ENCODE data around the gene FBXW7. TPM values are rescaled to one million over a fixed set of nuclear protein-coding genes. Genes with fewer than 3 reads are reported as not detected.

FBXW7 gene
- total RNA-seq, 1 experiment from 2014 or later: 33.5 TPM

- no TSS peak for BruUV-seq (replicated peaks)
- H3K9me3 ChIP-seq (ENCODE audit: low read depth, low read length, poor library complexity, severe bottlenecking): no peaks in the 10 kb centered on the region
- no peak for DNase-seq (ENCODE audit: low spot score)
- H3K27me3 ChIP-seq (replicated peaks; ENCODE audit: insufficient read depth, low read depth, low read length, poor library complexity): no peaks in the 10 kb centered on the region
- ChIA-PET CTCF (no interaction called here), POLR2A (ENCODE audit: low non-redundant PET) (no interaction called here)
- H3K4me1 ChIP-seq (ENCODE audit: insufficient read depth, low read length, poor library complexity, severe bottlenecking): peaks cover 6% of the 10 kb centered on the region
- H3K4me3 ChIP-seq (ENCODE audit: low read depth, low read length, poor library complexity, severe bottlenecking): no peak overlapping the region
- intact Hi-C loops (cut with micrococcal nuclease; ENCODE audit: unreplicated experiment): no loop called here
- no peaks in the 10 kb centered on the region for H3K36me3 ChIP-seq (ENCODE audit: insufficient read depth, low read length, poor library complexity, severe bottlenecking)
- TF ChIP-seq EZH2 (IDR thresholded peaks at IDR 0.05; ENCODE audit: borderline replicate concordance, low read depth, low read length, poor library complexity, severe bottlenecking): no peak
- no peak for TF ChIP-seq CTCF (conservative IDR thresholded peaks at IDR 0.05; ENCODE audit: low read depth, low read length)
- no peak overlapping the region for H3K27ac ChIP-seq (ENCODE audit: low read depth, low read length, poor library complexity, severe bottlenecking)
Observed at GRCh38 chr4:152278172-152278504, 257.8 kb downstream of the FBXW7 start.

- ChIA-PET POLR2A (ENCODE audit: low non-redundant PET) (interaction anchor here (0.6 kb wide), 1 partner anchor 8 kb away, joined by 19 read pairs; no protein-coding TSS in a partner anchor), CTCF (no interaction called here)
- peaks cover 6% of the 10 kb centered on the region for H3K4me1 ChIP-seq (ENCODE audit: insufficient read depth, low read length, poor library complexity, severe bottlenecking)
- H3K9me3 ChIP-seq (ENCODE audit: low read depth, low read length, poor library complexity, severe bottlenecking): no peaks in the 10 kb centered on the region
- no TSS peak for BruUV-seq (replicated peaks)
- DNase-seq (ENCODE audit: low spot score): no peak
- intact Hi-C loops (cut with micrococcal nuclease; ENCODE audit: unreplicated experiment): no loop called here
- no peak overlapping the region for H3K27ac ChIP-seq (ENCODE audit: low read depth, low read length, poor library complexity, severe bottlenecking)
- no peak overlapping the region for H3K4me3 ChIP-seq (ENCODE audit: low read depth, low read length, poor library complexity, severe bottlenecking)
- H3K36me3 ChIP-seq (ENCODE audit: insufficient read depth, low read length, poor library complexity, severe bottlenecking): no peaks in the 10 kb centered on the region
- H3K27me3 ChIP-seq (replicated peaks; ENCODE audit: insufficient read depth, low read depth, low read length, poor library complexity): no peaks in the 10 kb centered on the region
- TF ChIP-seq CTCF (conservative IDR thresholded peaks at IDR 0.05; ENCODE audit: low read depth, low read length) (no peak), EZH2 (IDR thresholded peaks at IDR 0.05; ENCODE audit: borderline replicate concordance, low read depth, low read length, poor library complexity, severe bottlenecking) (no peak)
Observed at GRCh38 chr4:152277333-152277732, 258.6 kb downstream of the FBXW7 start.

- no peaks in the 10 kb centered on the region for H3K9me3 ChIP-seq (ENCODE audit: low read depth, low read length, poor library complexity, severe bottlenecking)
- ChIA-PET CTCF (no interaction called here), POLR2A (ENCODE audit: low non-redundant PET) (no interaction called here)
- no peaks in the 10 kb centered on the region for H3K36me3 ChIP-seq (ENCODE audit: insufficient read depth, low read length, poor library complexity, severe bottlenecking)
- BruUV-seq (replicated peaks): no TSS peak
- no peak for DNase-seq (ENCODE audit: low spot score)
- no peak overlapping the region for H3K27ac ChIP-seq (ENCODE audit: low read depth, low read length, poor library complexity, severe bottlenecking)
- peaks cover under 1% of the 10 kb centered on the region for H3K4me1 ChIP-seq (ENCODE audit: insufficient read depth, low read length, poor library complexity, severe bottlenecking)
- intact Hi-C loops (cut with micrococcal nuclease; ENCODE audit: unreplicated experiment): no loop called here
- no peaks in the 10 kb centered on the region for H3K27me3 ChIP-seq (replicated peaks; ENCODE audit: insufficient read depth, low read depth, low read length, poor library complexity)
- TF ChIP-seq EZH2 (IDR thresholded peaks at IDR 0.05; ENCODE audit: borderline replicate concordance, low read depth, low read length, poor library complexity, severe bottlenecking) (no peak), CTCF (conservative IDR thresholded peaks at IDR 0.05; ENCODE audit: low read depth, low read length) (no peak)
- H3K4me3 ChIP-seq (ENCODE audit: low read depth, low read length, poor library complexity, severe bottlenecking): no peak overlapping the region
Observed at GRCh38 chr4:152273343-152273742, 262.5 kb downstream of the FBXW7 start.

Small RNAs within 50 kb of the gene (microRNA-seq; reads per million reads assigned to microRNA genes)
- 12.1 reads per million, percentile 34 among the genes with 10 or more reads in this experiment for gene MIR3140

Other genes starting within 250 kb of the FBXW7 start
- 2.3 and 2.6 TPM in 2 replicates for gene TMEM154, start 143.9 kb upstream of the FBXW7 start, total RNA-seq (2021)
- 0.41 and 0.48 TPM in 2 replicates for gene TIGD4, start 243.6 kb upstream of the FBXW7 start, total RNA-seq (2021)
- gene ARFIP1, start 243.9 kb upstream of the FBXW7 start, total RNA-seq (2021): 29.8 and 30.4 TPM in 2 replicates